GM04503 (cell line): ENCODE results near the gene FAIM.
"Not testable (repeated sequence)": the region's sequence is repeated elsewhere in the genome, so short reads cannot be mapped to it uniquely, and the experiment has no call there.

Source experiments
- DNase-seq: peaks from one replicate; pipeline ENCODE4 v3.0.0-alpha.2; 2012; ENCODE audit warnings: low read depth

FAIM gene

DNA sequence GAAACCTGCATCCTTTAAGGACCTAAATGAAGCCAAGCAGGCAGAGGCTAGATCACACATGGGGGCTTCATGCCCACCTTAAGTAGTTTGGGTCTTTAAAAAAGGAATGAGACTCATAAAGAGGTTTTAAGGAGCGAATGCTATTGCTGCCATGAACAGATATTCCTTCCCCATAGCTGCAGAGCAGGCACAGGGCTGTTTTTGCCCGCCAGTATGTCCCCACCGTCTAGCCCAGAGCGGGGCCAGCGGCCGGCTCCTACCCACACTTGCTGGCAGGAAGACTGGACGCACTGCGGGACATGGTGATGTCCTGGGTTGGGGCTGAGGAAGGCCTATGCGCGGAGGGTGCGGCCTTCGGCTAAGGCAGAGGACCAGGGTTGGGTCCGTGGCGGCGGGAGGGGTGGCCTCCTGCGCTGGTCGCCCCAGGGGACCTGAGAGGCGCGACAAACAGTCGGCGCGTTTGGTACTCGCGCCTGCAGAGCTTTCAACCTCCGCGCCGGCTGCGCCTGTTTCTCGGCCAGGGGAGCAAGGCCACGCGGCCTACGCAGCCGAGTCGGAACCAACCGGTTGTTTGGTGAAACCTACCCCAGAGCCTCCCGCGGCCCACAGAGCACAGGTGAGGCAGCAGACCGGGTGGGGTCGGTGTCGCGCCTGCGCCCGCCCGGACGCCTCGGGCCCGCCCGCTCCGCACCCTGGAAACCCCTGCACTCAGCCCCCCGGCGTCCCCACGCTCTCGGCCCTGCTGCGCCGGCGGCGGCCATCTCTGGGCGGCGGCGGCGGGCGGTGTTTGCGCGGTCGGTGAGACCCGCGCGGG is at the start of gene FAIM:
Gene FAIM (plus strand): TSS at position 450 of the 814 bp plus-strand sequence. CDS start 10,956 bp downstream, outside the sequence.
- no peak for DNase-seq

- DNase-seq = no peak
Observed at GRCh38 chr3:138559134-138559533, 49.4 kb upstream of the FAIM start.

DNA sequence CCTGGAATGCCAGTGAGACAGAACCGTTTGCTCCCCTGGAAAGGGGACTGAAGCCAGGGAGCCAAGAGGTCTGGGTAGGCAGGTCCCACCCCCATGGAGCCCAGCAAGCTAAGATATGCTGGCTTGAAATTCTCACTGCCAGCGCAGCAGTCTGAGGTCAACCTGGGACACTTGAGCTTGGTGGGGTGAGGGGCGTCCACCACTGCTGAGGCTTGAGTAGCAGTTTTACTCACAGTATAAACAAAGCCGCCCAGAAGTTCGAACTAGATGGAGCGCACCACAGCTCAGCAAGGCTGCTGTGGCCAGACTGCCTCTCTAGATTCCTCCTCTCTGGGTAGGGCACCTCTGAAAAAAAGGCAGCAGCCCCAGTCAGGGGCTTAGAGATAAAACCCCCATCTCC is 48.1 kb upstream of the FAIM start:
- no peak for DNase-seq

DNA sequence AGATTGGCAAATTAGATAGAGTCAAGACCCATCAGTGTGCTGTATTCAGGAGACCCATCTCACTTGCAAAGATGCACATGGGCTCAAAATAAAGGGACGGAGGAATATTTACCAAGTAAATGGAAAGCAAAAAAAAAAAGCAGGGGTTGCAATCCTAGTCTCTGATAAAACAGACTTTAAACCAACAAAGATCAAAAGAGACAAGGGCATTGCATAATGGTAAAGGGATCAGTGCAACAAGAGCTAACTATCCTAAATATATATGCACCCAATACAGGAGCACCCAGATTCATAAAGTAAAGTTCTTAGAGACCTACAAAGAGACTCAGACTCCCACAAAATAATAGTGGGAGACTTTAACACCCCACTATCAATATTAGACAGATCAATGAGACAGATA is 45.7 kb upstream of the FAIM start:
- not testable (repeated sequence) for DNase-seq

DNA sequence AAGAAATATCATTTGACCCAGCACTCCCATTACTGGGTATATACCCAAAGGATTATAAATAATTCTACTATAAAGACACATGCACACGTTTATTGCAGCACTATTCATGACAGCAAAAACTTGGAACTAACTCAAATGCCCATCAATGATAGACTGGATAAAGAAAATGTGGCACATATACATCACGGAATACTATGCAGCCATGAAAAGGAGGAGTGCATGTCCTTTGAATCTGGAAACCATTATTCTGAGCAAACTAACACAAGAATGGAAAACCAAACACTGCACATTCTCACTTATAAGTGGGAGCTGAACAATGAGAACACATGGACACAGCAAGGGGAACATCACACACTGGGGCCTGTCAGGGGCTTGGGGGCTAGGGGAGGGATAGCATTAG is 42.3 kb upstream of the FAIM start:
- not testable (repeated sequence) for DNase-seq

DNA sequence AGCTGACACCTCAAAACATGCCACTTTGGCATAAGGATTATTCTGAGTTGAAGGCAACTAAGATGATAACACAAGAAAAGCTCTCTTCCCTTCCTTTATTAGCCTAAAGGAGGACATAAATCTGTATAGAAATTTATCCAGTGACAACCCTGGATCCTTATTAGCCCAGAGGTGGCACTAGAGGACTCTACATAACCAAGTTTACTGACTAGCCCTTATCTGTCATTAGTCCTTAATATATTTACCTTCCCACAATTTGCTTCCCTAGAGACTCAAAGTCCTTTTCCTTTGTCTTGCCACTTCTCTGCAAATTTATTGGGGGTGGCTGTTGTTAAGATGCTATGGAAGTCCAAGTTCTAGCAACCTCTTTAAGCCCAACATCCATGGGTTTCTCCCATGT is 41.2 kb upstream of the FAIM start:
- no peak for DNase-seq

DNA sequence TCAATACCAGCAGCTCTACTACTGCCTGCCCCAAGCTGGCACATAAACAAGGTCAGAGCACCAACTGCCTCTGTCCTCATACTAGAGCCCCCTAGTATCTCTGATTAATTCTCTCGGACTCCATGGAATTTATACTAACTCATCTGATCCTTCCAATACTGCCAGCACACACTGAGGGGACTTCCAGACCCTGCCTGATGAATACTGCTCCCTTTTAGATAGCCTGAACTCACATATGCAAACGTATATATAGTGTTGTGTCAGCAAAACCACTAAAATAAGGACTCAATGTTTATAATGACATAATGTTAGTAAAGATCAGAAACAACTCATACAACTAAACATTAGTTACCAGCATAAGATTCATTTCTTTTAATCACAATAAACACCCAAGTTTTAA is 39.5 kb upstream of the FAIM start:
- DNase-seq = no peak

- not testable (repeated sequence) for DNase-seq
Observed at GRCh38 chr3:138569624-138570023, 38.9 kb upstream of the FAIM start.

DNA sequence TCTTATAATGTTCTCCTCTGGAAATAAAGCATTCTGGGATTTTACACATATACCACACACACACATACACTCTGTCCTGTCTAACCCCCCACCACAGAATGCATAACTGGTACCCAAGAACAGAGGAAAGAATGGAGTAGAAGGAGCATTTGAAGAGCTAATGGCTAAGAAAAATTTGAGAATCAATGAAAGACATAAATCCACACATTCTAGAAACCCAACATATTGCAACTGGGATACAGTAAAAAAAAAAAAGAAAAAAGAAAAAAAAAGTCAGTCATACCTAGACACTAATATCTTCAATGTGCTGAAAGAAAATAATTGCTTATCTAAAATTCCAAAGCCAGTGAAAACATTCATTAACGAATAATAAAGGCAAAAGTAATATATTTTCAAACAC is 35.4 kb upstream of the FAIM start:
- DNase-seq = no peak

- no peak for DNase-seq
Observed at GRCh38 chr3:138578141-138578540, 30.4 kb upstream of the FAIM start.

DNA sequence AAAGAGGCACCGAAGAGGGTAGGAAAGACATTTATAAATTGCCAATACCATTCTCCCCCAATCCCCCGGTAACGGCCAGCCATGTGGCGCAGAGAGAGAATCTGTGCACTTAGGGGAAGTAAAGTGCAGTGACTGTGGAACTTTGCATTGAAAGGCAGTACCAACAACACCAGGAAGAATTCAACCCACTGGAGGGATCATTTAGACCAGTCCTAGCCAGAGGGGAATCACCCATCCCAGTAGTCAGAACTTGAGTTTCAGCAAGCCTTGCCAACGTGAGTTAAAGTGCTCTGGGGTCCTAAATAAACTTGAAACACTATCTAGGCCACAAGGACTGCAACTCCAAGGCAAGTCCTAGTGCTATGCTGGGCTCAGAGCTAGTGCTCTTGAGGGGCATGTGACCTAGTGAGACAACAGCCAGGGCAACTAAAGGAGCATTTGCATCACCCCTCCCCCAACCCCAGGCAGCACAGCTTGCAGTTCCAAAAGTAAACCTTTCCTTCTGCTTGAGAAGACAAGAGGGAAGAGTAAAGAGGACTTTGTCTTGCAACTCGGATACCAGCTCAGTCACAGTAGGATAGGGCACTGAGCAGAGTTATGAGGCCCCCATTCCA is 29.5 kb upstream of the FAIM start:
- no peak for DNase-seq

DNA sequence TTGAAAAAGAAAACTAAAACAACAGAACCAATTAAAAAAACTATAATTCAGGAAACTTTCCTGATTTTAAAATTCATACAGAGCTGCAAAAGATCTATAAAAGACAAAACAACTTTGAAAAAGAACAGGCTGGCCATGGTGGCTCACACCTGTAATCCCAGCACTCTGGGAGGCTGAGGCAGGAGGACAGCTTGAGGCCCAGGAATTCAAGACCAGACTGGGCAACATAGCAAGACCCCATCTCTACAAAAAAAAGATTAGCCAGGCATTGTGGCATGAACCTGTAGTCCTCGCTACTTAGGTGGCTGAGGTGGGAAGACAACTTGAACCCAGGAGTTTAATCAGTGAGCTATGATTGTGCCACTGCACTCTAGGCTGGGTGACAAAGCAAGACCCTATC is 21.2 kb upstream of the FAIM start:
- DNase-seq = no peak

- DNase-seq = no peak
Observed at GRCh38 chr3:138588445-138588844, 20.1 kb upstream of the FAIM start.

GRCh38 chr3:138591392-138591791 is 17.2 kb upstream of the FAIM start:
- DNase-seq = no peak

- no peak for DNase-seq
Observed at GRCh38 chr3:138593488-138594149, 15.0 kb upstream of the FAIM start.

GRCh38 chr3:138594150-138594934 is 14.2 kb upstream of the FAIM start, which contains the start of gene CEP70:
TSS of gene CEP70 (minus strand) at chr3:138594260. CDS start at chr3:138572927, 21,333 bp downstream.
- DNase-seq = peak; percentile 73

GRCh38 chr3:138594935-138595610 is 13.5 kb upstream of the FAIM start:
- DNase-seq = no peak

DNA sequence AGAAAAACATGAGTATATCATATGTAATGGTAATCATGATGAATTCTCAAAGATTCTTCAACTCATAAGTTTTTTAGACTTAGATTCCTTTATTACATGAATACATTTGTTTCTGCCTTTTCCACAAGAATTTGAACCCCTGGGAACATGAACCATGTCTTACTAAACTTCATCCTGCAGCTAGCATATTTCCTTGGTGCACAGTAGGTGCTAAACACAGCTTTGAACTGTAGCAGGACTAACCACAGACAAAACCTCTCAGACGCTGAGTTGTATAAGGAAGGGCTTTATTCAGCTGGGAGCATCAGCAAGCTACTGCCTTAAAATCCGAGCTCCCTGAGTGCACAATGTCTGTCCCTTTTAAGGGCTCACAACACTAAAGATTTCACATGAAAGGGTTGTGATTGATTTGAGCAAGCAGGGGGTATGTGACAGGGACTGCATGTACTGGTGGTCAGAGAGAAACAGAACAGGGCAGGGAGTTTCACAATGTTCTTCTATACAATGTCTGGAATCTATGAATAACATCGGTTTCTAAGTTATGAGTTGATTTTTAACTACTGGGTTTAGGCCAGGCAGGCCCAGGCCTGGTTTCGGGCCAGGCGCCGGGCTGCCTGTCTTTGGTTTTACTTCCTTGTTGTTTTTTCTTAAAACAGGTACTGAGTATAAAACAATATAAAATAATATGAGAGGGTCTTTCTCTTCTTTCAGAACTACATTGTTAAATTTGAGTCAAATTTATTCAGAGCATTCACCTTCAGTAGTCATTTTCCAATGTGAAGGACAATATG is 11.2 kb upstream of the FAIM start:
- not testable (repeated sequence) for DNase-seq

- DNase-seq = no peak
Observed at GRCh38 chr3:138598534-138598933, 10.0 kb upstream of the FAIM start.

GRCh38 chr3:138600100-138600745 is 8.3 kb upstream of the FAIM start:
- DNase-seq = no peak
